ENCODE data around the gene CYB561.

- no peak for TF ChIP-seq CTCF (IDR thresholded peaks at IDR 0.05)
- no peak for TF ChIP-seq POLR2A (IDR thresholded peaks at IDR 0.05)
- TF ChIP-seq EP300 (IDR thresholded peaks at IDR 0.05) = no peak
Measured at GRCh38 chr17:63395075-63395805, 50.9 kb downstream of the CYB561 start.

Measured in tibial nerve (tissue), 4 donors.